GM21619 (cell line): ENCODE results near the gene SDK2.
"Not testable (repeated sequence)": the region's sequence is repeated elsewhere in the genome, so short reads cannot be mapped to it uniquely, and the experiment has no call there.

Experiments
- ATAC-seq: cut with Tn5 transposase; IDR thresholded peaks from one replicate; pipeline ENCODE4 v1.9.1; 2021; ENCODE audit not compliant: unreplicated experiment

SDK2 gene

GRCh38 chr17:73492821-73493814, 151.1 kb downstream of the SDK2 start:
- no peak for ATAC-seq

DNA sequence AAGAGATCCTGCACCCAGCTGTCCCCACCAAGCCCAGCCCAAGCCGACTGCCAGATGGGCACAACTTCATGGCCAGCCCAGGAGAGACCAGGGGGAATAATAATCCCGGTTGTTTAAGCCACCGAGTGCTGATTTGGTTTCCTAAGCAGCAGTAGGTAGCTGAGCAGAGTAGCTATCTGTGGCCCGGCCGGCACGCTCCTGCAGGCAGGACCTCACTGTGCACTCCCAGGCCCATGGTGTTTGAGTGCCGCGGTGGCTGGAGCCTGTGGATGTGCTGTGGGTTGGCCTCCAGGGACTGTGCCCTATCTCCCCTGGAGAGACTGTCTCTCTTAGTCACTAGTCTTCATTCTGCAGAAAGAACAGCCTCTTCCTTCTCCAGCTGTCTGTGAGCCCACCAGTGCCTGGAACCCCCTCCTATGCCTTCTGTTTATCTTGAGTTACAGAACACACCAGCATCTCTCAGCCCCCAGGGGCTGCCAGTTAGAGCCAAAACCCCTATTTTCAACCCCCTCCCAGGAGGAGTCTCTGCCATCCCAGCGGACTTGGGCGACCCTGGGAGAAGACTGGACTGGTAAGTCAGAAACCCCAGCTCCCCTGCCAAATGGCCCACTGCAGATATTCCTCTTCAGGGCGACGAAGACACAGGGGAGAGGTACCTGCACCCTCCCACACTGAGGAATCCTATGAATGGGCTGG, 152.0 kb downstream of the SDK2 start:
- ATAC-seq = no peak

DNA sequence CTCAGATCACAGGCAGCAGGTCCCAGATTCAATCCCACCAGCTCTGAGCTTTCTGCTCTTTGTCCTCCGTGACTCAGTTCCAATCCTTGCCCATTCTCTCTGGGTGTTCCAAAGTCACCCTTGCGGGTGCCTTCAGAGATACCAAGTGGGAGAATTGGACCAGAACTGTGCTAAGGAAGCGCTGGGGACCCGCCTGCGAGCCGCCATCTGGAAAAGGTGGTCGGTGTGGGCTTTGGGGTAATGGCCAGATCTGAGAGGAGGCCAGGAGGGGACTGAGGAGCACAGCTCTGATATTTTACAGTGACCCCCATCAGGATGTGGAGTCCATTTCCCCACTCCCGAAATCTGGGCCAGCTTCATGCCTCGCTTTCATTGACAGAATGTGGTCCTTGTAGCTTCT, 152.6 kb downstream of the SDK2 start:
- no peak for ATAC-seq

GRCh38 chr17:73490851-73491250, 153.4 kb downstream of the SDK2 start:
- no peak for ATAC-seq

DNA sequence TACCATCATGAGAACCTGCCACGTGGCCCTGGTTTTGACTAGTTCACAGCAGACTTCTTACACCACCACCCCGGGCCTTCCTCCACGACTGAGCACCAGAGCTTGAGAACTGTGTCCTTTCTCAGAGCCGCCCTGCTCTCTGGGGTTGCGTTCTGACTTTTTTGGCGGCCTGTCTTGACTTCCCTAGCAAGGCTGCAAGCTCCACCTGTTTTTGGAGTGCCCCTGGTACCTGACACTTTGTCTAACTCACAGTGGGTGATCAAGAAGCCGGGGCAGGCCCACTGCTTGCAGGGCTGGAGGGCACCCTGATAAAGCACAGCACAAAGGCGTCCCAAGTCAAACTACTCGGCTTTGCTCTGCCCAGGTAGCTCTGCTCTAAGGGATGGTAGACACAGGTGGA, 154.3 kb downstream of the SDK2 start:
- ATAC-seq = no peak

DNA sequence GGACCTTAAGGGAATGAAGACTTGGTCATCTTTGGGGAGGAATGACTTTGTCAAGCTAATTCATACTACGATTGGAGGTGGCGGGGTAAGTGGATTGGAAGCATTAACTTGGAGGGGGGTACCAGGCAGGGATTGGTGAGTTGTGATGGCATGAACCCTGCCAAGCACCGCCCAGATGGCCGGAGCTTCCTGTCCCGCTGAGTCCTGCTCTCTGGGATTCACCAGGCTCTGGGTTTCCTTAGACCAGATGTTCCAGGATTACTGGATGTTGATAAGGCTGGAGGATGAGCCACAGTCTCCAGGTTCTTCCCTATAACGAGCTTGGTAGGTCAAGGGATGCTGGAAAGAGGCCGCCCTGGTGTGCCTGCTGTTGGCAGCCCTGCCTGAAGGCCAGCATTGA, 154.9 kb downstream of the SDK2 start:
- ATAC-seq = no peak

GRCh38 chr17:73485130-73485529, 159.1 kb downstream of the SDK2 start:
- no peak for ATAC-seq

GRCh38 chr17:73482894-73483293, 161.4 kb downstream of the SDK2 start:
- ATAC-seq = no peak

DNA sequence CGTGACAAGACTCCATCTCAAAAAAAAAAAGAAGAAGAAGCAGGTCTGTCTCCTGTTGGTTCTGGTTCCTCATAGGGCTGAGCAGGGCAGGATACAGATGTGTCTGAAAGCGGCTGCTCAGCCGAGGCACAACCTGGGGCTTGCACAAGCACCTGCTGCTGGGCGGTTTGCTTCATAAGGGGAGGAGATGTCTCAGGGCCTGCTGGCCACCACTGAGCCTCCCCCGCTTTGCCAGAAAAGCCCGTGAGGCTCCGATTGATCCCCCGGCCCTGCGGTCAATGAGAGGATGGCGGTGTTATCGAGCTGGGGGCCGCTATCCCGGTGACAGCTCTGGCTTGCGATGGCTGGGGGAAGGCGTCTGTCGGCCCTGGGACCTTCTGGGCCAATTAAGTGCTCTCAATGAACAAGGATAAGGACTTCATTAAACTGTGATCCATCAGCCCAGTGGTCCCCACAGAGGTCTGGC, 162.0 kb downstream of the SDK2 start:
- ATAC-seq = no peak

- ATAC-seq = no peak
Measured at GRCh38 chr17:73481676-73482075, 162.6 kb downstream of the SDK2 start.

DNA sequence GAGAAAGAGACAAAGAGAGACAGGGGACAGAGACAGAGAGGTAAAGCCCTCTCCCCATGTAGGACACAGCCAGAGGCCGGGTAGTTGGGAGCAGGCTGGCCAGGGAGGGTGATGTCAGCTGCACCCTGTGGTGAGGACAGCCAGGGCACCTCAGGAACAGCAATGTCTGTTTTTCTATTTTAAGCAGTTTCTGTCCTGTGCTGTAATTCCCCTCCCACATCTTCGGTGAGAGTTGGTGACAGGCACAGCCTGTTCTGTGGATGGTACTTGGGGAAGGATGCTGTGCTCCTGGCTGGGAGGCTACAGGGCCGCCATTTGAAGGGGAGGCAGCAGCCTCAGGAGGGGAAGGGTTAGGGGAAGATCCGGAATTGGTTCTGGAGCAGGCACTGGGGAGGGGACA, 163.5 kb downstream of the SDK2 start:
- no peak for ATAC-seq

DNA sequence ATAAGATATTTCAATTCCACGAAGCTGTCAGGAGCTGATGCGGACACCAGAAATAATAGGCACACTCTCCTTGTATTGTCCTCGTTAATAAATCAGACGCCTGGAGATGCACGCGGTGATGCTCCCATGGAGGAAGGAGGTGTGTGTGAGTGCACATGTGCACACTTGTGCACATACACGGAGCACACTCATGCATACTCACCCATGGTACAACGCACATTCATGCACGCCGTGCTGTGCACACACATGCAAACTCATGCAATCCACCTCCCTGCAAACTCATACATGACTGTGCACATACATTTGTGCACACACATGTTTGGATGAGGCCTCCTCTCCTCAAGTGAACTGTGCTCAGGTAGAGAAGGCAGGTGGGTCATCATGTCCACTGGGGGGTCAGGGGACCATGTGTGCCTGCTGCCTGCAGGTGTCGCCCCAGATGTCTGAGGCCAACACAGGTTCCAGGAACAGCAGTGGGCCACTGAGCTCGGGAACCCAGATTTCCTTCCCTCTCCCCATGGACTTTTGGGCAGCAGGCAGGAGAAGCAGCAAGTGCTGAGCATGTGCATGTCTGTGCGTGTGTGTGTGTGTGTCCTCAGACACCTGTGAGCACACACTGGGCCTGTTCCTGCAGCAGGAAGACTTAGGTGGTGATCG, 165.3 kb downstream of the SDK2 start:
- ATAC-seq = no peak

GRCh38 chr17:73478334-73478733, 165.9 kb downstream of the SDK2 start:
- no peak for ATAC-seq

DNA sequence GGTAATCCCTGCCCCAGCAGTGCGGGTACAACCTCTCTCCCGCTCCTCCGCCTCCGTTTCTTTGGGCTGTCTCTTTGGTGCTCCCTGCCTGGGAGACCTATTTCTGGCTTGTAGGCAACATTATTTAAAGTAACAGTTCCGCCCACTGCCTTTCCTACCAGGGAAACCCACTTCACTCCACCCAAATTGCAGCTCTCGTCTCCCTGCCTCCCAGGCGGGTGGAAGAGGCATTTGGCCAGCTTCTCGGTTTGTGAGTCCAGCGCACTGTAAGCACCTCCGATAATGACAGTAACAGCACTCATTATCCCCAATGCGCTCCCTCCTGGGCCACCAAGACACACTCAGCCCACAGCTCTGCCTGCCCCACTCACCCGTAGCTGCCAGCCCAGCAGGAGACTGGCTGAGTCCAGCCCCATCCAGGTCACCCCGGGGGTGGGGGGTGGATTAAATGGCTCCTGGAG, 167.3 kb downstream of the SDK2 start:
- no peak for ATAC-seq

DNA sequence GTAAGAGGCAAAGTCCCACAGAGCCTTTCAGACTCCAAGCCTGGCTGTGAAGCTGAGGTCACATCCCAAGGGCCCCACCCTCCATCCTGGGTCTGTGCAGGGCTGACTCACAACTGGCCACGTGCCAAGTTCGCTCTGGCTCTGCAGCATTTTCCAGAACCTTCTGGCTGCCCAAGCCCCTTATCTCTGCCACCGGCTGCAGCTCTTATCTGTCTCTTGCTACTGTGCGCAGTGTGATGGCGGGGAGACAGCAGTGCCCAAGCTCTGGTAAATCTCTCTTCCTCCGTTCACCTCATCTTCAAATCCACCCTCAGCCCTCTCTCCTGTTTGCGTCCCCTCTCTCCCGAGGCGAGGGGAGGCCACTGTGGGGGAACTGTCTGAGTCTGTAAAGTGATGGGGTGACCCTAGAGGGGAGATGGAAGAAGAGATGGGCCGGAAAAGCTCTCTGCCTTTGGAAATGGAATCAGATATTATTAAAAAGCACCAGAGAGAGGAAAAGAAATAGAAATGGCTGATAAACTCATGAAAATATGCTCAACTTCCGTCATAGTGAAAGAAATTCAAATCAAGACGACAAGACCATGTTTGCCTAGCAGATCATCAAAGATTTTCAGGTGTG, 169.8 kb downstream of the SDK2 start:
- ATAC-seq = no peak

- not testable (repeated sequence) for ATAC-seq
Measured at GRCh38 chr17:73472715-73473114, 171.5 kb downstream of the SDK2 start.

GRCh38 chr17:73471924-73472323, 172.3 kb downstream of the SDK2 start:
- ATAC-seq = no peak

GRCh38 chr17:73470316-73470826, 173.9 kb downstream of the SDK2 start:
- no peak for ATAC-seq

GRCh38 chr17:73469311-73469710, 174.9 kb downstream of the SDK2 start:
- no peak for ATAC-seq

GRCh38 chr17:73468221-73468620, 176.0 kb downstream of the SDK2 start:
- no peak for ATAC-seq

- ATAC-seq = no peak
Measured at GRCh38 chr17:73467651-73468050, 176.6 kb downstream of the SDK2 start.
